HG02678 (cell line): ENCODE data around the gene NEURL1B.

Source experiments
- ATAC-seq: cut with Tn5 transposase; IDR thresholded peaks from one replicate; pipeline ENCODE4 v1.9.1; 2021; ENCODE audit warnings: mild to moderate bottlenecking, moderate library complexity; ENCODE audit not compliant: unreplicated experiment

The NEURL1B gene

GRCh38 chr5:172607213-172607793, 33.8 kb upstream of the NEURL1B start:
- no peak for ATAC-seq

- ATAC-seq = no peak
Measured at GRCh38 chr5:172608773-172609172, 32.3 kb upstream of the NEURL1B start.

- ATAC-seq = no peak
Measured at GRCh38 chr5:172610643-172611042, 30.4 kb upstream of the NEURL1B start.

GRCh38 chr5:172611913-172612312, 29.1 kb upstream of the NEURL1B start:
- ATAC-seq = no peak

- no peak for ATAC-seq
Measured at GRCh38 chr5:172612771-172613170, 28.3 kb upstream of the NEURL1B start.

GRCh38 chr5:172616136-172616535, 24.9 kb upstream of the NEURL1B start:
- no peak for ATAC-seq

GRCh38 chr5:172616730-172617129, 24.3 kb upstream of the NEURL1B start:
- no peak for ATAC-seq

GRCh38 chr5:172617817-172618216, 23.2 kb upstream of the NEURL1B start:
- ATAC-seq = no peak

- ATAC-seq = no peak
Measured at GRCh38 chr5:172618574-172619365, 22.3 kb upstream of the NEURL1B start.

- ATAC-seq = no peak
Measured at GRCh38 chr5:172620506-172620905, 20.6 kb upstream of the NEURL1B start.

GRCh38 chr5:172622091-172623046, 18.7 kb upstream of the NEURL1B start:
- no peak for ATAC-seq

- ATAC-seq = no peak
Measured at GRCh38 chr5:172623313-172623980, 17.6 kb upstream of the NEURL1B start.

GRCh38 chr5:172624083-172624995, 16.7 kb upstream of the NEURL1B start:
- no peak for ATAC-seq

- no peak for ATAC-seq
Measured at GRCh38 chr5:172624996-172625964, 15.8 kb upstream of the NEURL1B start.

- no peak for ATAC-seq
Measured at GRCh38 chr5:172626031-172626581, 15.0 kb upstream of the NEURL1B start.

- no peak for ATAC-seq
Measured at GRCh38 chr5:172630082-172630481, 11.0 kb upstream of the NEURL1B start.

GRCh38 chr5:172630482-172630881, 10.6 kb upstream of the NEURL1B start:
- no peak for ATAC-seq

- no peak for ATAC-seq
Measured at GRCh38 chr5:172630986-172631385, 10.1 kb upstream of the NEURL1B start.
